HG02884 (cell line): ENCODE data around the gene TP53INP2.
"Not testable (repeated sequence)": the region's sequence is repeated elsewhere in the genome, so short reads cannot be mapped to it uniquely, and the experiment has no call there.

Source experiments
- ATAC-seq: cut with Tn5 transposase; IDR thresholded peaks from one replicate; pipeline ENCODE4 v1.9.1; 2021; ENCODE audit warnings: mild to moderate bottlenecking, moderate library complexity; ENCODE audit not compliant: unreplicated experiment

TP53INP2 gene

GRCh38 chr20:34720266-34720665 is 16.1 kb downstream of the TP53INP2 start:
- ATAC-seq = no peak

- ATAC-seq = not testable (repeated sequence)
Observed at GRCh38 chr20:34722560-34722959, 18.4 kb downstream of the TP53INP2 start.

- ATAC-seq = no peak
Observed at GRCh38 chr20:34724172-34724571, 20.0 kb downstream of the TP53INP2 start.

GRCh38 chr20:34729416-34729815 is 25.3 kb downstream of the TP53INP2 start:
- ATAC-seq = no peak

- no peak for ATAC-seq
Observed at GRCh38 chr20:34732523-34732922, 28.4 kb downstream of the TP53INP2 start.

- ATAC-seq = no peak
Observed at GRCh38 chr20:34736106-34736735, 32.1 kb downstream of the TP53INP2 start.

GRCh38 chr20:34743039-34743438 is 38.9 kb downstream of the TP53INP2 start:
- no peak for ATAC-seq

- ATAC-seq = no peak
Observed at GRCh38 chr20:34744340-34744739, 40.2 kb downstream of the TP53INP2 start.

- no peak for ATAC-seq
Observed at GRCh38 chr20:34744847-34745246, 40.7 kb downstream of the TP53INP2 start.

- ATAC-seq = no peak
Observed at GRCh38 chr20:34746674-34747073, 42.5 kb downstream of the TP53INP2 start.

GRCh38 chr20:34747479-34747878 is 43.3 kb downstream of the TP53INP2 start:
- ATAC-seq = no peak

- no peak for ATAC-seq
Observed at GRCh38 chr20:34748709-34749108, 44.6 kb downstream of the TP53INP2 start.

- ATAC-seq = no peak
Observed at GRCh38 chr20:34750484-34750883, 46.3 kb downstream of the TP53INP2 start.

GRCh38 chr20:34751453-34751852 is 47.3 kb downstream of the TP53INP2 start:
- ATAC-seq = no peak

GRCh38 chr20:34753706-34754461 is 49.7 kb downstream of the TP53INP2 start:
- ATAC-seq = no peak

- ATAC-seq = no peak
Observed at GRCh38 chr20:34754611-34755010, 50.5 kb downstream of the TP53INP2 start.

GRCh38 chr20:34755367-34755766 is 51.2 kb downstream of the TP53INP2 start:
- no peak for ATAC-seq

- no peak for ATAC-seq
Observed at GRCh38 chr20:34762031-34762555, 57.9 kb downstream of the TP53INP2 start.
